HCT116 (cell line): ENCODE measurements around the gene TMEM144. TPM values are rescaled to one million over a fixed set of nuclear protein-coding genes. Genes with fewer than 3 reads are reported as not detected.

Source experiments
- ATAC-seq: fragments of 200-7000 bp; cut with Tn5 transposase; 2 replicates; pipeline ENCODE4 v1.9.1; 2020; ENCODE audit warnings: mild to moderate bottlenecking, moderate library complexity
- BruUV-seq: library from RNA; stranded (reverse); fragments of 400-500 nt; replicated peaks from 2 replicates; lab custom pipeline; 2021; lab: Mats Ljungman, UMichigan
- CTCF ChIA-PET: fragments of 300-600 bp; sonication (Branson Sonifier 250); formaldehyde crosslinking; loops from one replicate; lab custom pipeline; 2021; ENCODE audit warnings: antibody characterized with exemption; lab: Charles Lee
- POLR2A ChIA-PET: fragments of 300-600, 350-600 bp; sonication (Branson Sonifier 250); formaldehyde crosslinking; loops from one replicate; lab custom pipeline; 2021; ENCODE audit warnings: antibody characterized with exemption; lab: Charles Lee
- RAD21 ChIA-PET, 2 experiments: fragments of 300-600 bp; sonication (Branson Sonifier 250); formaldehyde crosslinking; loops; one replicate each; lab custom pipeline; 2023; ENCODE audit warnings: low total read pairs in 2 of 2; ENCODE audit not compliant: uncharacterized antibody in 2 of 2, unreplicated experiment in 2 of 2, low non-redundant PET in 1 of 2; lab: Charles Lee
- DNase-seq: peaks from one replicate; pipeline ENCODE4 v3.0.0-alpha.2; 2010; ENCODE audit warnings: low read depth, low spot score
- H2AFZ ChIP-seq: fragments of 200-600 bp; shearing (Covaris generic), sonication (generic); 2 replicates; pipeline ENCODE4 v1.6.1; 2017; ENCODE audit warnings: low read depth, mixed run types, mixed read lengths, antibody characterized with exemption, low read length; ENCODE audit not compliant: poor library complexity, severe bottlenecking
- H3K27ac ChIP-seq: 2 replicates; pipeline ENCODE4 v1.5.1; 2012; ENCODE audit warnings: low read depth, low read length
- H3K27me3 ChIP-seq: fragments of 200-600 bp; sonication (generic); 2 replicates; pipeline ENCODE4 v1.6.1; 2016; ENCODE audit warnings: mixed run types, low read length, mixed read lengths; ENCODE audit not compliant: insufficient read depth
- H3K36me3 ChIP-seq, 2 experiments: fragments of 200-500 bp in 1 of 2; fragments of 200-600 bp in 1 of 2; sonication (Bioruptor generic) in 1 of 2; sonication (generic) in 1 of 2; 2 replicates each; pipeline versions ENCODE4 v1.5.1 to v1.6.1; 2014 to 2016; ENCODE audit warnings: low read length in 2 of 2, inconsistent platforms in 1 of 2, mixed read lengths in 1 of 2, mixed run types in 1 of 2; ENCODE audit not compliant: insufficient read depth in 2 of 2, control insufficient read depth in 1 of 2
- H3K4me1 ChIP-seq, 2 experiments: fragments of 200-600 bp in 1 of 2; sonication (generic) in 1 of 2; 2 replicates each; pipeline versions ENCODE4 v1.5.1 to v1.6.1; 2012 to 2017; ENCODE audit warnings: low read length in 2 of 2, inconsistent platforms in 1 of 2, mild to moderate bottlenecking in 1 of 2, mixed read lengths in 1 of 2, mixed run types in 1 of 2, moderate library complexity in 1 of 2; ENCODE audit not compliant: insufficient read depth in 2 of 2, control insufficient read depth in 1 of 2
- H3K4me2 ChIP-seq: fragments of 200-600 bp; sonication (generic); 2 replicates; pipeline ENCODE4 v1.6.1; 2017; ENCODE audit warnings: mixed run types, low read length, mixed read lengths
- H3K4me3 ChIP-seq, 2 experiments: fragments of 200-600 bp in 1 of 2; sonication (generic) in 1 of 2; replicated peaks in 1 of 2; 2 replicates each; pipeline ENCODE4 v1.5.1; 2011 to 2016; ENCODE audit warnings: low read length in 2 of 2, control low read depth in 1 of 2, low read depth in 1 of 2, mild to moderate bottlenecking in 1 of 2, mixed read lengths in 1 of 2, mixed run types in 1 of 2
- H3K79me2 ChIP-seq: fragments of 200-600 bp; sonication (generic); 2 replicates; pipeline ENCODE4 v1.6.1; 2017; ENCODE audit warnings: mild to moderate bottlenecking, mixed run types, low read length, moderate library complexity, mixed read lengths; ENCODE audit not compliant: insufficient read depth
- H3K9ac ChIP-seq: fragments of 200-600 bp; sonication (generic); 2 replicates; pipeline ENCODE4 v1.6.1; 2016; ENCODE audit warnings: low read length, mixed read lengths
- H3K9me2 ChIP-seq: fragments of 200-600 bp; sonication (generic), shearing (Covaris generic); 2 replicates; pipeline ENCODE4 v1.6.1; 2017; ENCODE audit warnings: mixed run types, mild to moderate bottlenecking, moderate library complexity; ENCODE audit not compliant: insufficient read depth
- H3K9me3 ChIP-seq, 2 experiments: fragments of 200-500 bp in 1 of 2; fragments of 200-600 bp in 1 of 2; sonication (Bioruptor generic) in 1 of 2; sonication (generic) in 1 of 2; 2 replicates each; pipeline ENCODE4 v1.6.1; 2014 to 2017; ENCODE audit warnings: low read length in 2 of 2, mixed read lengths in 2 of 2, inconsistent platforms in 1 of 2, low read depth in 1 of 2, mild to moderate bottlenecking in 1 of 2, mixed run types in 1 of 2, moderate library complexity in 1 of 2; ENCODE audit not compliant: control insufficient read depth in 1 of 2, insufficient read depth in 1 of 2
- H4K20me1 ChIP-seq: fragments of 200-600 bp; sonication (generic), shearing (Covaris generic); 2 replicates; pipeline ENCODE4 v1.6.1; 2017; ENCODE audit warnings: mixed run types, mild to moderate bottlenecking, moderate library complexity; ENCODE audit not compliant: insufficient read depth
- CBX3 ChIP-seq: IDR thresholded peaks from 2 replicates; pipeline ENCODE4 v1.6.1; 2012; ENCODE audit warnings: low read depth
- CEBPB ChIP-seq: IDR thresholded peaks from 2 replicates; pipeline ENCODE4 v1.6.1; 2012; ENCODE audit warnings: low read depth
- EZH2phosphoT487 ChIP-seq: fragments of 200-600 bp; IDR thresholded peaks from 2 replicates; pipeline ENCODE4 v1.6.1; 2018; ENCODE audit warnings: antibody characterized with exemption, borderline replicate concordance
- FOSL1 ChIP-seq: IDR thresholded peaks from 2 replicates; pipeline ENCODE4 v1.6.1; 2012; ENCODE audit warnings: low read depth
- POLR2AphosphoS5 ChIP-seq: IDR thresholded peaks from 2 replicates; pipeline ENCODE4 v1.6.1; 2011; ENCODE audit warnings: mild to moderate bottlenecking, low read depth, low read length, moderate library complexity
- TCF7L2 ChIP-seq: IDR thresholded peaks from 2 replicates; pipeline ENCODE4 v1.7.0; 2011; ENCODE audit warnings: borderline replicate concordance, inconsistent platforms; ENCODE audit not compliant: insufficient read depth, insufficient read length; ENCODE audit errors: extremely low read depth
- YY1 ChIP-seq: IDR thresholded peaks from 2 replicates; pipeline ENCODE4 v1.6.1; 2011; ENCODE audit warnings: low read length, low read depth, moderate library complexity, mild to moderate bottlenecking; ENCODE audit not compliant: insufficient replicate concordance; ENCODE audit errors: extremely low read depth
- intact Hi-C: fragments of 100-400 bp; cut with micrococcal nuclease; formaldehyde crosslinking; loops from 2 replicates; pipeline ENCODE4 v1.10.0; 2022
- total RNA-seq: library from RNA; stranded (reverse); gene quantifications from one replicate; pipeline ENCODE4 v1.2.1, GENCODE V29; 2021; ENCODE audit not compliant: unreplicated experiment
- TF ChIP-seq, protein P1 (sequence below): IDR thresholded peaks from 2 replicates; pipeline ENCODE4 v1.6.1; 2011; ENCODE audit warnings: mild to moderate bottlenecking, low read length, moderate library complexity; ENCODE audit not compliant: insufficient replicate concordance; ENCODE audit errors: extremely low read depth
- TF ChIP-seq, protein P2 (sequence below), 3 experiments: fragments of 200-600 bp in 1 of 3; sonication (generic) in 1 of 3; IDR thresholded peaks in 2 of 3; conservative IDR thresholded peaks in 1 of 3; 2 replicates each; pipeline ENCODE4 v1.5.1; 2012 to 2017; ENCODE audit warnings: low read depth in 2 of 3, low read length in 2 of 3, antibody characterized with exemption in 1 of 3, borderline replicate concordance in 1 of 3, control low read depth in 1 of 3, mild to moderate bottlenecking in 1 of 3, mixed read lengths in 1 of 3, mixed run types in 1 of 3, moderate library complexity in 1 of 3; ENCODE audit not compliant: insufficient read depth in 1 of 3
- TF ChIP-seq, protein P3 (sequence below): IDR thresholded peaks from 2 replicates; pipeline ENCODE4 v1.6.1; 2012
- TF ChIP-seq, protein P4 (sequence below): IDR thresholded peaks from 2 replicates; pipeline ENCODE4 v1.6.1; 2012

Gene TMEM144
- total RNA-seq, 1 experiment from 2014 or later = 12.9 TPM

DNA sequence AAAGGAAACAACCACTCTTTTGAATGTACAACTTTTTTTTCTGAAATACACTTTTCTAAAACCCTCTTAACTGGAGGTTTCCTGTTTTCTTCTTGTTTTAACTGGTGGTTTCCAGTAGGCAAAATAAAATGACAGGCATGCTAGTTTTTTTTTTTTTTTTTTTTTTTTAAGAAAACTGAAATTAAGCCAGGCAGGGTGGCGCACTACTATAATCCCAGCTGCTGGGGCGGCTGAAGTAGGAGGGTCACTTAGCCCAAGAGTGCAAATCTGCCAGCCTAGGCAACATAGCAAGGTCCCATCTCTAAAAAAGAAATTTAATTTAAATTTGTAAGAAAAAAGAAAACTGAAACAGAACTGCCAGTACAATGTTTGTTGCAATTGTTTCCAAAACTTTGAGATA is 44.0 kb downstream of the TMEM144 start:
- no peak overlapping the region for H3K9ac ChIP-seq
- H3K9me3 ChIP-seq = no peaks in the 10 kb centered on the region
- ATAC-seq = no peak
- ChIA-PET POLR2A (interaction anchor here (1.3 kb wide), 1 partner anchor 261 kb away, joined by 3 read pairs; no protein-coding TSS in a partner anchor), CTCF (interaction anchor here (1.1 to 2.4 kb wide), 9 partner anchors 11 to 1201 kb away, joined by 3 to 27 read pairs (median 4); partner anchors contain the start of gene TMEM144)
- no peak overlapping the region for H3K27ac ChIP-seq
- TF ChIP-seq EZH2phosphoT487 (no peak), CBX3 (no peak), FOSL1 (no peak), YY1 (no peak), POLR2AphosphoS5 (no peak), CEBPB (no peak), TCF7L2 (no peak)
- TF ChIP-seq, protein P1, sequence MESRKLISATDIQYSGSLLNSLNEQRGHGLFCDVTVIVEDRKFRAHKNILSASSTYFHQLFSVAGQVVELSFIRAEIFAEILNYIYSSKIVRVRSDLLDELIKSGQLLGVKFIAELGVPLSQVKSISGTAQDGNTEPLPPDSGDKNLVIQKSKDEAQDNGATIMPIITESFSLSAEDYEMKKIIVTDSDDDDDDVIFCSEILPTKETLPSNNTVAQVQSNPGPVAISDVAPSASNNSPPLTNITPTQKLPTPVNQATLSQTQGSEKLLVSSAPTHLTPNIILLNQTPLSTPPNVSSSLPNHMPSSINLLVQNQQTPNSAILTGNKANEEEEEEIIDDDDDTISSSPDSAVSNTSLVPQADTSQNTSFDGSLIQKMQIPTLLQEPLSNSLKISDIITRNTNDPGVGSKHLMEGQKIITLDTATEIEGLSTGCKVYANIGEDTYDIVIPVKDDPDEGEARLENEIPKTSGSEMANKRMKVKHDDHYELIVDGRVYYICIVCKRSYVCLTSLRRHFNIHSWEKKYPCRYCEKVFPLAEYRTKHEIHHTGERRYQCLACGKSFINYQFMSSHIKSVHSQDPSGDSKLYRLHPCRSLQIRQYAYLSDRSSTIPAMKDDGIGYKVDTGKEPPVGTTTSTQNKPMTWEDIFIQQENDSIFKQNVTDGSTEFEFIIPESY = no peak
- TF ChIP-seq, protein P2, sequence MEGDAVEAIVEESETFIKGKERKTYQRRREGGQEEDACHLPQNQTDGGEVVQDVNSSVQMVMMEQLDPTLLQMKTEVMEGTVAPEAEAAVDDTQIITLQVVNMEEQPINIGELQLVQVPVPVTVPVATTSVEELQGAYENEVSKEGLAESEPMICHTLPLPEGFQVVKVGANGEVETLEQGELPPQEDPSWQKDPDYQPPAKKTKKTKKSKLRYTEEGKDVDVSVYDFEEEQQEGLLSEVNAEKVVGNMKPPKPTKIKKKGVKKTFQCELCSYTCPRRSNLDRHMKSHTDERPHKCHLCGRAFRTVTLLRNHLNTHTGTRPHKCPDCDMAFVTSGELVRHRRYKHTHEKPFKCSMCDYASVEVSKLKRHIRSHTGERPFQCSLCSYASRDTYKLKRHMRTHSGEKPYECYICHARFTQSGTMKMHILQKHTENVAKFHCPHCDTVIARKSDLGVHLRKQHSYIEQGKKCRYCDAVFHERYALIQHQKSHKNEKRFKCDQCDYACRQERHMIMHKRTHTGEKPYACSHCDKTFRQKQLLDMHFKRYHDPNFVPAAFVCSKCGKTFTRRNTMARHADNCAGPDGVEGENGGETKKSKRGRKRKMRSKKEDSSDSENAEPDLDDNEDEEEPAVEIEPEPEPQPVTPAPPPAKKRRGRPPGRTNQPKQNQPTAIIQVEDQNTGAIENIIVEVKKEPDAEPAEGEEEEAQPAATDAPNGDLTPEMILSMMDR (IDR thresholded peaks at IDR 0.05 in 2 of 3, conservative IDR thresholded peaks at IDR 0.05 in 1 of 3; ENCODE audit: borderline replicate concordance in 1 of 3, insufficient read depth in 1 of 3, low read depth in 2 of 3, low read length in 2 of 3) = no peak
- TF ChIP-seq, protein P3, sequence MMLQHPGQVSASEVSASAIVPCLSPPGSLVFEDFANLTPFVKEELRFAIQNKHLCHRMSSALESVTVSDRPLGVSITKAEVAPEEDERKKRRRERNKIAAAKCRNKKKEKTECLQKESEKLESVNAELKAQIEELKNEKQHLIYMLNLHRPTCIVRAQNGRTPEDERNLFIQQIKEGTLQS = no peak
- TF ChIP-seq, protein P4, sequence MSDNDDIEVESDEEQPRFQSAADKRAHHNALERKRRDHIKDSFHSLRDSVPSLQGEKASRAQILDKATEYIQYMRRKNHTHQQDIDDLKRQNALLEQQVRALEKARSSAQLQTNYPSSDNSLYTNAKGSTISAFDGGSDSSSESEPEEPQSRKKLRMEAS = no peak
- TF ChIP-seq, all 23 proteins: peak for 0
- Histone ChIP-seq H3K9me2 (no peaks in the 10 kb centered on the region), H3K4me2 (no peak overlapping the region), H3K4me1 (no peaks in the 10 kb centered on the region), H2AFZ (no peak overlapping the region), H3K27me3 (no peaks in the 10 kb centered on the region), H3K79me2 (no peaks in the 10 kb centered on the region), H3K36me3 (no peaks in the 10 kb centered on the region), H4K20me1 (no peaks in the 10 kb centered on the region), H3K4me3 (no peak overlapping the region)
- intact Hi-C loops = no loop called here
- RAD21 ChIA-PET = no interaction called here
- BruUV-seq = no TSS peak
- no peak for DNase-seq
